HuH-7 (cell line): Measurements from ENCODE around the gene INAFM2.

Source experiments
- DNase-seq: peaks from one replicate; pipeline ENCODE4 v3.0.0; 2011; ENCODE audit warnings: low spot score

INAFM2 gene

GRCh38 chr15:40306908-40307307, 16.6 kb upstream of the INAFM2 start:
- no peak for DNase-seq

- DNase-seq, result no peak
These were observed 15.9 kb upstream of the INAFM2 start, which contains the start of gene PLCB2 for GRCh38 chr15:40307421-40308211. PLCB2 (minus strand) TSS chr15:40307935; CDS start chr15:40307672, 263 bp downstream.

GRCh38 chr15:40309344-40309862, 14.1 kb upstream of the INAFM2 start:
- no peak for DNase-seq

- DNase-seq, result peak; percentile 73
These were observed 13.2 kb upstream of the INAFM2 start for GRCh38 chr15:40310001-40310959.

GRCh38 chr15:40310993-40311392, 12.5 kb upstream of the INAFM2 start:
- DNase-seq, result no peak

- no peak for DNase-seq
These were observed 10.9 kb upstream of the INAFM2 start for GRCh38 chr15:40312370-40313158.

- no peak for DNase-seq
These were observed 9.7 kb upstream of the INAFM2 start for GRCh38 chr15:40313531-40314398.

- DNase-seq, result no peak
These were observed 8.7 kb upstream of the INAFM2 start for GRCh38 chr15:40314723-40315276.

- DNase-seq, result no peak
These were observed 6.6 kb upstream of the INAFM2 start for GRCh38 chr15:40316931-40317330.

- no peak for DNase-seq
These were observed 5.9 kb upstream of the INAFM2 start for GRCh38 chr15:40317580-40317979.

GRCh38 chr15:40320409-40320808, 3.1 kb upstream of the INAFM2 start:
- DNase-seq, result no peak

- peak; percentile 79 for DNase-seq
These were observed 2.5 kb upstream of the INAFM2 start for GRCh38 chr15:40320931-40321371.

- DNase-seq, result no peak
These were observed 807 bp upstream of the INAFM2 start for GRCh38 chr15:40322531-40323238.

GRCh38 chr15:40323953-40324937, 753 bp downstream of the INAFM2 start:
- DNase-seq, result no peak

GRCh38 chr15:40325188-40325587, 1.7 kb downstream of the INAFM2 start:
- no peak for DNase-seq

GRCh38 chr15:40325700-40326099, 2.2 kb downstream of the INAFM2 start:
- DNase-seq, result no peak

GRCh38 chr15:40327457-40327856, 4.0 kb downstream of the INAFM2 start:
- no peak for DNase-seq

- DNase-seq, result no peak
These were observed 4.7 kb downstream of the INAFM2 start for GRCh38 chr15:40328176-40328575.

GRCh38 chr15:40328751-40329150, 5.3 kb downstream of the INAFM2 start:
- no peak for DNase-seq
